IPS-15b (cell line): Measurements from ENCODE around the gene MPDU1.

Source experiments
- H3K27me3 ChIP-seq: one replicate; pipeline ENCODE4 v1.6.1; 2013; ENCODE audit warnings: low read length; ENCODE audit not compliant: control insufficient read depth, insufficient read depth
- H3K36me3 ChIP-seq: one replicate; pipeline ENCODE4 v1.6.1; 2013; ENCODE audit warnings: low read length; ENCODE audit not compliant: control insufficient read depth, insufficient read depth
- H3K4me1 ChIP-seq: one replicate; pipeline ENCODE4 v1.6.1; 2013; ENCODE audit warnings: mild to moderate bottlenecking, low read length; ENCODE audit not compliant: control insufficient read depth, insufficient read depth
- H3K4me3 ChIP-seq: one replicate; pipeline ENCODE4 v1.5.1; 2013; ENCODE audit warnings: low read depth, low read length
- H3K9ac ChIP-seq: one replicate; pipeline ENCODE4 v1.6.1; 2013; ENCODE audit warnings: low read depth, mild to moderate bottlenecking, low read length
- H3K9me3 ChIP-seq: one replicate; pipeline ENCODE4 v1.6.1; 2013; ENCODE audit warnings: mild to moderate bottlenecking, low read length; ENCODE audit not compliant: control insufficient read depth, insufficient read depth

The MPDU1 gene

DNA sequence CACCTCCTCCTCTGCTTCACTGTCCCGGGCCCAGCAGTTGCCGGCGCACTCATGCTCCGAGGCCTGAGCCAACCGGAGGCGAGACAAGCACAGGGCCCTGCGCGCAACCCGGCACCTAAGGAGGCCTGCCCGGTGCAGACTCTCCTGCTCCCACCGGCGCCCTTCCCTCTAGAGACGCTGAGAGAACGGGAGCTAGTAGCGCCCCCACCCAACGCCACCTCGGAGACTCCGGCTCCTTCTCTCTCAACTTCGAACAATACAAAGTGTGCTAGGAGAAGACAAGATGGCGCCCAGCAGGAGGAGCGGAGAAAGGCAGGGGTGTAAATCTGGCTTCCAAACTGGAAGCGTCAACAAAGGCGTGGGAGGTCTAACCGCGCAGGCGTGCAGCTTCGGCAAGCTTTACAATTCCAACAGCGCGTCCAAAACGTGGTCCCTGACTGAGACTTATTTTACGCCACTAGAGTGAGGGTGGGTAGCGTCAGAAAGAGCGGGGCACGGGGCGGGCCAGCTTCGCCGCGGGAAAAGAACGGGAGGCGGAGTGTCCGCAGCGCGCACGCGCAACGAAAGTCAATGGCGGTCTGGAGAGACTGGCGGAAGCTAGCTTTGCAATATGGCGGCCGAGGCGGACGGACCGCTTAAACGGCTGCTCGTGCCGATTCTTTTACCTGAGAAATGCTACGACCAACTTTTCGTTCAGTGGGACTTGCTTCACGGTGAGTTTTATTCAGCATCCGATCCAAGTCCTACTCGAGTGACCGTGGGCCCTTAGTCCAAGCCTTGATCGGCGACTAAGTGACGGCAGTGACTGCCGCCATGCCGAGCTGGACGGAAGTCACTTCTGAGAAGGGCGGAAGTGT is at the start of gene MPDU1:
MPDU1 (plus strand) TSS at position 600 of the 857 bp plus-strand sequence; CDS start at position 611, 11 bp downstream.
- Histone ChIP-seq H3K4me3 (peak within 1 kb of the TSS; percentile 96), H3K27me3 (no peaks in the 10 kb centered on the region), H3K36me3 (peaks cover 18% of the 10 kb centered on the region), H3K9ac (peak within 1 kb of the TSS; percentile 100), H3K9me3 (no peaks in the 10 kb centered on the region), H3K4me1 (peaks cover 6% of the 10 kb centered on the region)

DNA sequence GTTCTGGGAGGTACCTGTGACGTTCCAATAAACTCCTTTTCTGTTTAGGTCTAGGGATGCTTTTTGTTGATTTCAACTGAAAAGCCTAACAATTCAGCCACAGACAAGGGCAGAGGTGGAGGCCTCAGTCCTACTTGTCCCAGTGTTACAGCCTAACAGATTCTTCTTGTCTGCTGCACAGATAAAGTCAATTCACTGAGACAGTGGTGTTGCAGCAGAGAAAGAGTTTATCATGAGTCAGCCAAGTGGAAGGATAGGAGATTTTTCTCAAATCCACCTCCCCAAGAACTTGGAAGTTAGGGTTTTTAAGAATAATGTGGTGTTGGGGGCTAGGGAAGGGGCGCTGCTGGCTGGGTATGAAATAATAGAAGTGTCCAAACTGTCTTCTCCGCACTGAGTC is 45.6 kb upstream of the MPDU1 start:
- H3K4me3 ChIP-seq = no peak overlapping the region
- H3K9ac ChIP-seq = no peak overlapping the region
- H3K36me3 ChIP-seq = no peaks in the 10 kb centered on the region
- H3K27me3 ChIP-seq = no peaks in the 10 kb centered on the region
- peaks cover 4% of the 10 kb centered on the region for H3K9me3 ChIP-seq
- no peaks in the 10 kb centered on the region for H3K4me1 ChIP-seq

DNA sequence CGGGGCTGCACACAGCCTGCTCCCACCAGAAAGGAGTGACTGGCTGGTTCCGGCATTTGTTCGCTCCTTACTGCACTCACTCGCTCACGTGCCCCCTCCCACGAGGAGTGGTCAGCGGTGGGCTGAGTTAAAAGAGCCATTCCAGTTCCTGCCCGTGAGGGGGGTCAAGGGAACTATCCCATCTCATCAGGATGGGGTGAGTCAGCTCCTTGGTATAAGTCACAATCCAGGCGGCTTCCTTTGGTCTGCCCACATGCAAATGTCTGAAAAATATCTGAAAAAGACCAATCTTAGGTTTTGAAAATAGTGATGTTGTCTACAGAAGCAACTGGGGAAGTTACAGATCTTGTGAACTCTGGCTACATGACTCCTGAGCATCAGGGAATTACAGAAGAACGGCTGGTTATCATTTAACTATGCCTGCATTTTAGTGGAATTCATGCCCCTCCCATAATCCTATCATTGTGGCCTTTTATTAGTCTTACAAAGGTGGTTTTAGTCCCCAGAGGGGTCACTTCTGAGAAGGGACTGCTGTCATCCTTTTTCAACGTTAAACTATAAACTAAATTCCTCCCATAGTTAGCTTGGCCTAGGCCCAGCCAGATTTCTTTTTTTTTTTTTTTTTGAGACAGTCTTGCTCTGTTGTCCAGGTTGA is 44.6 kb upstream of the MPDU1 start:
- Histone ChIP-seq H3K4me3 (no peak overlapping the region), H3K27me3 (peaks cover 4% of the 10 kb centered on the region), H3K9me3 (peaks cover 4% of the 10 kb centered on the region), H3K9ac (no peak overlapping the region), H3K4me1 (no peaks in the 10 kb centered on the region), H3K36me3 (no peaks in the 10 kb centered on the region)

DNA sequence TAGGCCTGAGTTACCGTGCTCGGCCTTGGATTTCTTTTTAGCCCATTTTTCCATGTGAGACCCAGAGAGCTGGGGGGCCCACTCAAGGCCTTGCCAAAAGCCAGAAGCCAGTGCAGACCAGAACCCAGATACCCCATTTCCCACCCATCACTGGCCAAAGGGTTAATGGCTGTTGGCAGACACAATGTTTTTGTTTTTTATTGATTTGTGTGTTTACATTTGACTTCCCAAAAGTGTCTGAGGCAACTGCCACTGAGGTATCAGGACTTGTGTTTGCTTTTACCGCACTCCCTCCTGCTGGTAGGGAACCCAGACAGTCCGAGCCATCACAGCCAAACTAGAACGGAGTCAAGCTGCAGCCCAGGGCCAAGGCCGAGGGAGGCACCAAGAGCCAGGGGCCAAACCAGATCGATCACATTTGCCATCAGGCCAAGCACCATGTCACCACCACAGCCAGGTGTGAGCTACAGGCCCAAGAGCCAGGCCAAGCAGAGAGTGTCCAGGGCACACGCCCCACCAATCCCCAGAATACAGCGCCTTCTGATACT is 42.5 kb upstream of the MPDU1 start:
- Histone ChIP-seq H3K4me3 (no peak overlapping the region), H3K4me1 (no peaks in the 10 kb centered on the region), H3K9ac (no peak overlapping the region), H3K36me3 (no peaks in the 10 kb centered on the region), H3K9me3 (peaks cover 4% of the 10 kb centered on the region), H3K27me3 (peaks cover 4% of the 10 kb centered on the region)

DNA sequence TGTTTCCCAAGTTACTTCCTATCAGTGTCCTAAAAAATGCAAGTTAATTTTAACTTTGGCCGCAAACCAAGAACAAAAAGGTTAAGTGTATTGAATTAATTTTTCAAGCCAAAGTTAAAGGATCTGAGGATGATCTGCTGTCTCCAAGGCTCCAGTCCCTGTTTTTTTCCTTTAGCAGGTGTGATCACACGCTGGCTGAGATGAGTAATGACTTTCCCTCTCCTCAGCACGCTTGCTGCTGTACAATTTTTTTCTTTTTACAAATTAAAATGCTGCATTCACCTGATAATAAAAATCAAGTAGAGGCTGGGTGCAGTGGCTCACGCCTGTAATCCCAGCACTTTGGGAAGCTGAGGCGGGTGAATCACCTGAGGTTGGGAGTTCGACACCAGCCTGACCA is 38.7 kb upstream of the MPDU1 start:
- H3K4me3 ChIP-seq = no peak overlapping the region
- peaks cover 9% of the 10 kb centered on the region for H3K27me3 ChIP-seq
- no peaks in the 10 kb centered on the region for H3K9me3 ChIP-seq
- no peaks in the 10 kb centered on the region for H3K36me3 ChIP-seq
- no peak overlapping the region for H3K9ac ChIP-seq
- no peaks in the 10 kb centered on the region for H3K4me1 ChIP-seq

DNA sequence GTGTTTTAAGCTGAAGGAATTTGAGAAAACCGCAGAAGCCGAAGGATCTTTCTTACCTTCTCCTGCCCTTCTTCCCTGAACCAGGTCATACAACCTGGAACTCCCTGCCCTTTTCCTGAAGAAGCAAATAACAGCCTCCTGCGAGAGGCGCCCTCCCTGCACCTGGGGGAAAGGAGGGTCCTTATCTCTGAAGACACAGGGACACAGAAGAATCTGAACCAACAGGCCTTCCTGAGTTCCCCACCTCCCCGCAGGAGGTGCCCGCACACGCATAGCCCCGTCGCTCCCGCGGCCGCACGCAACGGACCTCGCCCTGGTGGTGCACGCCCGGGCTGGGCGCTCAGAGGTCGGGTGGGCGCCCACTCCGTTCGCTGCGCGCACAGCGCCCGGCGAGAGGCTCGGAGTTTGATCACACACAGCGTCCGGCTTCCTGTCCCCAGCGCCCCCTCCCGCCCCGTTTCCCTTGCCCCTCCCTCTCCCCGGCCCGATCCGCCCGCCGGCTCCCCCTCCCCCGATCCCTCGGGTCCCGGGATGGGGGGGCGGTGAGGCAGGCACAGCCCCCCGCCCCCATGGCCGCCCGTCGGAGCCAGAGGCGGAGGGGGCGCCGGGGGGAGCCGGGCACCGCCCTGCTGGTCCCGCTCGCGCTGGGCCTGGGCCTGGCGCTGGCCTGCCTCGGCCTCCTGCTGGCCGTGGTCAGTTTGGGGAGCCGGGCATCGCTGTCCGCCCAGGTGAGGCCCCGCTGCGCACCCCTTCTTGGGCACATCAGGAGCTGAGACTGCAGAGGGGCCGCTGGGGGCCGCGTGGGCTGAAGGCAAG is 34.9 kb upstream of the MPDU1 start, which contains the start of gene TNFSF12:
TNFSF12 (plus strand) TSS at position 474 of the 816 bp plus-strand sequence; CDS start at position 570, 96 bp downstream.
- peak within 1 kb of the TSS; percentile 63 for H3K4me3 ChIP-seq
- peak within 1 kb of the TSS; percentile 3 for H3K9ac ChIP-seq
- no peaks in the 10 kb centered on the region for H3K4me1 ChIP-seq
- no peaks in the 10 kb centered on the region for H3K9me3 ChIP-seq
- peaks cover 5% of the 10 kb centered on the region for H3K27me3 ChIP-seq
- H3K36me3 ChIP-seq = no peaks in the 10 kb centered on the region

DNA sequence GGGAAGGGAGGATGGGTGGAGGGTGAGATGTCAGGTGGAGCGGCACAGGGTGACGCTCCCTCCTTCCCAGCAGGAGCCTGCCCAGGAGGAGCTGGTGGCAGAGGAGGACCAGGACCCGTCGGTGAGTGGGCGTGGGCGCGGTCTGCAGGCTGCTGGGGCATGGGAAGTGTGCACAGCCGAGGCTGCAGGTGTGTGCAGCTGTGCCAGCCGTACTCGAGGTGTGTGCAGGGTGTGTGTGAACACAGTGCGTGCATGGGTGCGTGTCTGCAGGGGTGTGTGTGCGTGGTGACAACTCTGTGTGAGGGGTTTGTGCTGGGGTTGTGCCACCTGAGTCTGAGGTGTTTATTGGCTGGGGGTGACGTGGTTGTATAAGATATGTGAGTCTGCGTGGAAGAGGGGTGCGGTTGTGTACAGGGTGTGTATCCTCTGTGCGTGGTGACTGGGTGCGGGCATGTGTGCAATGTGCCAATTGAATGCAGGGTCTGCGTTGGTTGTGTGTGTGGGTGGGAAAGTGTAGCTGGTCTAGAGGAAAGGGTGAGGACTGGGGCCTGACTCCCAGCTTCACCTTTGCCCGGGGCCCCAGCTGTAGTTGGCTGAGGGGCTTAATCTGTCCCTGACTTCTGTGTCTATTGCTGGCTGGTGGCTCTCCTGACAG is 34.1 kb upstream of the MPDU1 start:
- no peak overlapping the region for H3K9ac ChIP-seq
- no peaks in the 10 kb centered on the region for H3K9me3 ChIP-seq
- H3K4me3 ChIP-seq = peak overlapping the region; percentile 63
- H3K4me1 ChIP-seq = no peaks in the 10 kb centered on the region
- peaks cover 5% of the 10 kb centered on the region for H3K27me3 ChIP-seq
- H3K36me3 ChIP-seq = no peaks in the 10 kb centered on the region

DNA sequence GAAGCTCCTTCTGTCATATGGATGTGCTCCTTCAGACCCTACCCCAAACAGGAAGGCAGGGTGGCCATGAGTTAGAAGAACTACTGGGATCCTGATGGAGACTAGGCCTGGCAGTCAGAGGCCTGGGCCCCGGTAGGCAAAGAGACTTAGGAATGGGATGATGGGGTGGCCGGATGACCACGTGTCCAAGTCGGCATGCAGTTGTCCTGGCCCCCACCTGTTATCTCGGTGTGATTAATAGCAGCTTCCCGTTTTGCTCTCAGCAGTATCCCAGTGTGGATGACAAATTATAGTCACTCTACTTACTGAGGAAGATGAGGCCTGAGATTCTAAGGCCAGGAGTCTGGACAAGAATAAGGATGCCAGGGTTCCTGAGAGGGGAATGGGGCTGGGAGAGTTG is 33.3 kb upstream of the MPDU1 start:
- H3K4me1 ChIP-seq = no peaks in the 10 kb centered on the region
- H3K9ac ChIP-seq = no peak overlapping the region
- H3K27me3 ChIP-seq = peaks cover 5% of the 10 kb centered on the region
- H3K9me3 ChIP-seq = no peaks in the 10 kb centered on the region
- H3K36me3 ChIP-seq = no peaks in the 10 kb centered on the region
- no peak overlapping the region for H3K4me3 ChIP-seq

DNA sequence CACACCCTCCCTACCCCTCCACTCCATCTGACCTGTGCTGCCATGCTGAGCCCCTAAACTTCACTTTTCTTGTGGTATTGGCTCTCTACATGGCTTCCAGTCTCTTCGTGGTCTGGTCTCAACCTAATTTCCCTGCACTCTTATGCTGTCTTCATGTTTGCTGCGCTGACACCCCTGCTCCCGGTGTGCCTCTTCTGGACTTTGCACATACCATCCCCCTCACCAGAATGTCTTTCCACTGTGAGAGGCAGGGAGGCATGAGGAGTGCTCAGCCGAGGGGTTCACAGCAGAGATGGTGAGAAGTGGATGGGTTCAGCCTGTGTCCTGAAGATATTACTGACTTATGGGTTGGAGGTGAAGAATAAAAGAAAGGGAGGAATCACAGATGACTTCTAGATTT is 32.3 kb upstream of the MPDU1 start:
- no peaks in the 10 kb centered on the region for H3K9me3 ChIP-seq
- H3K9ac ChIP-seq = no peak overlapping the region
- no peak overlapping the region for H3K4me3 ChIP-seq
- peaks cover 2% of the 10 kb centered on the region for H3K4me1 ChIP-seq
- no peaks in the 10 kb centered on the region for H3K36me3 ChIP-seq
- peaks cover 5% of the 10 kb centered on the region for H3K27me3 ChIP-seq

DNA sequence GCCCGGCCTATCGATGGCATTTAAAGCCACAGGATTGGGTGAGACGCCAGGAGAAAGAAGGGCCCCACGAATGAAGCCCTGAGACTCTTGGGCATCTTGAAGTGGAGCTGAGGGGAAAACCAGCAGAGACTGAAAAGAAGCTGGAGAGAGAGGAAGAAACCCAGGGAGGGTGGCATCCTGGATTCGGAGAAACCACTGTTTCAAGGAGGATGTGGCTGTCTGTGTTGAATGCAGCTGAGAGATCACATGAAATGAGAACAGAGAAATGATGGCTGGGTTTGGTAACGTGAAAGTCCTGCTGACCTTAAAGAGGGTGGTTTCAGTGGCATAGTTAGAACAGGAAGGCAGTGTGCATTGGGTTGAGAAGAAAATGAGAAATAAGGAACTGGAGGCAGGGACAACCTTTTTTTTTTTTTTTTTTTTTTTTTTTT is 31.0 kb upstream of the MPDU1 start:
- Histone ChIP-seq H3K4me3 (no peak overlapping the region), H3K27me3 (peaks cover 5% of the 10 kb centered on the region), H3K9ac (no peak overlapping the region), H3K36me3 (no peaks in the 10 kb centered on the region), H3K9me3 (no peaks in the 10 kb centered on the region), H3K4me1 (peaks cover 7% of the 10 kb centered on the region)

DNA sequence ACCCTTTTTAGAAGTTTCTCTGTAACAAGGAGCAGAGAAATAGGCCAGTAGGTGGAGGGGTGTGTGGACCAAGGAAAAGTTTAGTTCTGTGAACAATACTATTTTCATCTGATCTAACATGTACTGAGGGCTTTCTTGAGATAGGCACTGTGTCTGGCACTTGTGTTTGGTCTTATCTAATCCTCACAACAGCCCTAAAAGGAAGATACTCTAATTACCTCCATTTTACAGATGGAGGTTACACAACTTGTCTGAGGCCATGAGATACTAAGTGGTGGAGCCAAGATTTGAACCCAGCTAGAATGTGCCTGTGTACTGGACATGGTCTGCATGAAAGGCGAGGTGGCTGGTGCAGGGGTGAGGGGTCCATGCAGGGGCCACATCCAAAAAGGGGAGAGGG is 30.3 kb upstream of the MPDU1 start:
- Histone ChIP-seq H3K4me1 (peaks cover 8% of the 10 kb centered on the region), H3K9me3 (no peaks in the 10 kb centered on the region), H3K36me3 (no peaks in the 10 kb centered on the region), H3K9ac (no peak overlapping the region), H3K27me3 (peaks cover 5% of the 10 kb centered on the region), H3K4me3 (no peak overlapping the region)
